MM.1S (cell line): ENCODE measurements around the gene LRRC8C.

Source experiments
- DNase-seq: peaks from one replicate; pipeline ENCODE4 v3.0.0-alpha.2; 2015
- H2AFZ ChIP-seq: fragments of 300-600 bp; sonication (generic); 2 replicates; pipeline ENCODE4 v1.6.0; 2016; ENCODE audit warnings: antibody characterized with exemption, low read length
- H3F3A ChIP-seq: fragments of 300-600 bp; sonication (generic); 2 replicates; pipeline ENCODE4 v1.6.1; 2016; ENCODE audit warnings: mild to moderate bottlenecking, antibody characterized with exemption, low read length, moderate library complexity, mixed read lengths; ENCODE audit not compliant: insufficient read depth
- H3K27ac ChIP-seq: fragments of 300-600 bp; sonication (generic); 2 replicates; pipeline ENCODE4 v1.5.1; 2016; ENCODE audit warnings: mild to moderate bottlenecking, low read length
- H3K27me3 ChIP-seq: fragments of 300-600 bp; sonication (generic); replicated peaks from 2 replicates; pipeline ENCODE4 v1.6.0; 2016; ENCODE audit warnings: low read length; ENCODE audit not compliant: insufficient read depth
- H3K36me3 ChIP-seq: fragments of 300-600 bp; sonication (generic); replicated peaks from 2 replicates; pipeline ENCODE4 v1.6.1; 2016; ENCODE audit warnings: mild to moderate bottlenecking, low read length, mixed read lengths; ENCODE audit not compliant: insufficient read depth
- H3K4me1 ChIP-seq: fragments of 300-600 bp; sonication (generic); 2 replicates; pipeline ENCODE4 v1.6.1; 2016; ENCODE audit warnings: low read length, mixed read lengths
- H3K4me2 ChIP-seq: fragments of 300-600 bp; sonication (generic); 2 replicates; pipeline ENCODE4 v1.6.0; 2016; ENCODE audit warnings: low read depth, low read length
- H3K4me3 ChIP-seq: fragments of 300-600 bp; sonication (generic); 2 replicates; pipeline ENCODE4 v1.5.1; 2016; ENCODE audit warnings: low read length, mixed read lengths
- H3K79me2 ChIP-seq: fragments of 300-600 bp; sonication (generic); 2 replicates; pipeline ENCODE4 v1.6.1; 2016; ENCODE audit warnings: mixed run types, low read length, mixed read lengths
- H3K9ac ChIP-seq: fragments of 300-600 bp; sonication (generic); 2 replicates; pipeline ENCODE4 v1.6.1; 2016; ENCODE audit warnings: low read length, mixed read lengths
- H3K9me2 ChIP-seq: fragments of 300-600 bp; sonication (generic); replicated peaks from 2 replicates; pipeline ENCODE4 v1.6.1; 2016; ENCODE audit warnings: mild to moderate bottlenecking, low read length, mixed read lengths; ENCODE audit not compliant: insufficient read depth
- H3K9me3 ChIP-seq: fragments of 300-600 bp; sonication (generic); replicated peaks from 2 replicates; pipeline ENCODE4 v1.6.1; 2016; ENCODE audit warnings: mild to moderate bottlenecking, low read length, mixed read lengths; ENCODE audit not compliant: insufficient read depth
- H4K20me1 ChIP-seq: fragments of 300-600 bp; sonication (generic); 2 replicates; pipeline ENCODE4 v1.6.1; 2016; ENCODE audit warnings: mild to moderate bottlenecking, low read length, moderate library complexity, mixed read lengths; ENCODE audit not compliant: insufficient read depth
- CTCF ChIP-seq: fragments of 300-600 bp; sonication (generic); IDR thresholded peaks from 2 replicates; pipeline ENCODE4 v1.5.1; 2016; ENCODE audit warnings: antibody characterized with exemption, low read length, mixed read lengths
- EZH2 ChIP-seq: fragments of 300-600 bp; sonication (generic); optimal IDR thresholded peaks from 2 replicates; pipeline ENCODE3; 2017; ENCODE audit warnings: low read depth, mild to moderate bottlenecking, antibody characterized with exemption, low read length, mixed read lengths
- EZH2phosphoT487 ChIP-seq: fragments of 300-600 bp; sonication (generic); IDR thresholded peaks from 2 replicates; pipeline ENCODE4 v1.6.1; 2018; ENCODE audit warnings: antibody characterized with exemption, low read length

Gene LRRC8C

GRCh38 chr1:89605692-89606091, 27.2 kb upstream of the LRRC8C start:
- no peaks in the 10 kb centered on the region for H3K27me3 ChIP-seq
- no peaks in the 10 kb centered on the region for H3F3A ChIP-seq
- TF ChIP-seq EZH2 (no peak), EZH2phosphoT487 (no peak), CTCF (no peak)
- H3K27ac ChIP-seq, result no peak overlapping the region
- no peak overlapping the region for H3K4me3 ChIP-seq
- no peaks in the 10 kb centered on the region for H3K79me2 ChIP-seq
- H3K9me2 ChIP-seq, result no peaks in the 10 kb centered on the region
- H3K4me1 ChIP-seq, result no peaks in the 10 kb centered on the region
- H3K9me3 ChIP-seq, result no peaks in the 10 kb centered on the region
- H3K9ac ChIP-seq, result no peak overlapping the region
- no peaks in the 10 kb centered on the region for H4K20me1 ChIP-seq
- no peak overlapping the region for H2AFZ ChIP-seq
- no peaks in the 10 kb centered on the region for H3K36me3 ChIP-seq
- H3K4me2 ChIP-seq, result no peak overlapping the region
- no peak for DNase-seq

GRCh38 chr1:89606227-89606980, 26.5 kb upstream of the LRRC8C start:
- no peaks in the 10 kb centered on the region for H4K20me1 ChIP-seq
- no peak overlapping the region for H3K27ac ChIP-seq
- DNase-seq, result no peak
- no peak overlapping the region for H3K4me3 ChIP-seq
- H3K4me2 ChIP-seq, result no peak overlapping the region
- no peaks in the 10 kb centered on the region for H3K27me3 ChIP-seq
- no peaks in the 10 kb centered on the region for H3F3A ChIP-seq
- no peaks in the 10 kb centered on the region for H3K4me1 ChIP-seq
- H2AFZ ChIP-seq, result no peak overlapping the region
- no peaks in the 10 kb centered on the region for H3K79me2 ChIP-seq
- H3K36me3 ChIP-seq, result no peaks in the 10 kb centered on the region
- TF ChIP-seq EZH2phosphoT487, result no peak
- H3K9me3 ChIP-seq, result no peaks in the 10 kb centered on the region
- no peak overlapping the region for H3K9ac ChIP-seq
- H3K9me2 ChIP-seq, result no peaks in the 10 kb centered on the region

- no peak overlapping the region for H2AFZ ChIP-seq
- no peak overlapping the region for H3K4me3 ChIP-seq
- no peaks in the 10 kb centered on the region for H3K27me3 ChIP-seq
- no peaks in the 10 kb centered on the region for H4K20me1 ChIP-seq
- H3K4me1 ChIP-seq, result no peaks in the 10 kb centered on the region
- no peak overlapping the region for H3K9ac ChIP-seq
- DNase-seq, result no peak
- H3F3A ChIP-seq, result no peaks in the 10 kb centered on the region
- no peaks in the 10 kb centered on the region for H3K36me3 ChIP-seq
- H3K9me3 ChIP-seq, result no peaks in the 10 kb centered on the region
- no peak for TF ChIP-seq CTCF
- no peak for TF ChIP-seq EZH2phosphoT487
- TF ChIP-seq EZH2, result no peak
- no peaks in the 10 kb centered on the region for H3K79me2 ChIP-seq
- H3K9me2 ChIP-seq, result no peaks in the 10 kb centered on the region
- H3K27ac ChIP-seq, result no peak overlapping the region
- H3K4me2 ChIP-seq, result no peak overlapping the region
Measured at GRCh38 chr1:89607156-89607555, 25.8 kb upstream of the LRRC8C start.

GRCh38 chr1:89607586-89608318, 25.2 kb upstream of the LRRC8C start:
- no peak overlapping the region for H2AFZ ChIP-seq
- H3K36me3 ChIP-seq, result no peaks in the 10 kb centered on the region
- H3K79me2 ChIP-seq, result no peaks in the 10 kb centered on the region
- no peaks in the 10 kb centered on the region for H3K9me3 ChIP-seq
- H3K9me2 ChIP-seq, result no peaks in the 10 kb centered on the region
- no peak overlapping the region for H3K9ac ChIP-seq
- no peak for DNase-seq
- no peaks in the 10 kb centered on the region for H4K20me1 ChIP-seq
- no peaks in the 10 kb centered on the region for H3F3A ChIP-seq
- H3K4me1 ChIP-seq, result no peaks in the 10 kb centered on the region
- no peak overlapping the region for H3K4me3 ChIP-seq
- no peak overlapping the region for H3K27ac ChIP-seq
- TF ChIP-seq EZH2 (no peak), EZH2phosphoT487 (no peak), CTCF (no peak)
- H3K4me2 ChIP-seq, result no peak overlapping the region
- H3K27me3 ChIP-seq, result no peaks in the 10 kb centered on the region
